GM15510 (cell line): ENCODE data around the gene JAZF1.

Source experiments
- POLR2A ChIP-seq: IDR thresholded peaks from 3 replicates; pipeline ENCODE4 v1.6.1; 2011; ENCODE audit warnings: borderline replicate concordance; ENCODE audit not compliant: insufficient read length; ENCODE audit errors: extremely low read depth

JAZF1 gene

GRCh38 chr7:27925573-27926201, 254.9 kb downstream of the JAZF1 start:
- no peak for TF ChIP-seq POLR2A

- TF ChIP-seq POLR2A, result no peak
Observed at GRCh38 chr7:27923642-27923980, 257.0 kb downstream of the JAZF1 start.

- TF ChIP-seq POLR2A, result no peak
Observed at GRCh38 chr7:27922907-27923641, 257.5 kb downstream of the JAZF1 start.

GRCh38 chr7:27921081-27921836, 259.3 kb downstream of the JAZF1 start:
- TF ChIP-seq POLR2A, result no peak

- TF ChIP-seq POLR2A, result no peak
Observed at GRCh38 chr7:27920281-27920946, 260.2 kb downstream of the JAZF1 start.

GRCh38 chr7:27918503-27918902, 262.1 kb downstream of the JAZF1 start:
- TF ChIP-seq POLR2A, result no peak

- no peak for TF ChIP-seq POLR2A
Observed at GRCh38 chr7:27917774-27918314, 262.8 kb downstream of the JAZF1 start.

GRCh38 chr7:27917119-27917518, 263.5 kb downstream of the JAZF1 start:
- TF ChIP-seq POLR2A, result no peak

- TF ChIP-seq POLR2A, result no peak
Observed at GRCh38 chr7:27916372-27916771, 264.2 kb downstream of the JAZF1 start.

- TF ChIP-seq POLR2A, result no peak
Observed at GRCh38 chr7:27914409-27914808, 266.2 kb downstream of the JAZF1 start.

- no peak for TF ChIP-seq POLR2A
Observed at GRCh38 chr7:27912751-27913150, 267.8 kb downstream of the JAZF1 start.

- TF ChIP-seq POLR2A, result no peak
Observed at GRCh38 chr7:27911920-27912319, 268.7 kb downstream of the JAZF1 start.

GRCh38 chr7:27910326-27910725, 270.3 kb downstream of the JAZF1 start:
- TF ChIP-seq POLR2A, result no peak

GRCh38 chr7:27908534-27909165, 271.9 kb downstream of the JAZF1 start:
- no peak for TF ChIP-seq POLR2A

- no peak for TF ChIP-seq POLR2A
Observed at GRCh38 chr7:27906385-27907091, 274.1 kb downstream of the JAZF1 start.

- TF ChIP-seq POLR2A, result no peak
Observed at GRCh38 chr7:27905951-27906350, 274.6 kb downstream of the JAZF1 start.
